ENCODE results near the gene PLA2G2F.

- TF ChIP-seq CTCF (conservative IDR thresholded peaks at IDR 0.05; ENCODE audit: low read depth in 2 of 2) (peak; percentile 93 to 96), POLR2AphosphoS5 (IDR thresholded peaks at IDR 0.05; ENCODE audit: low read depth) (no peak), REST (IDR thresholded peaks at IDR 0.05; ENCODE audit: unreplicated experiment) (no peak), EZH2 (IDR thresholded peaks at IDR 0.05; ENCODE audit: low read depth, unreplicated experiment) (no peak), JUNB (IDR thresholded peaks at IDR 0.05; ENCODE audit: unreplicated experiment) (no peak)
Observed at GRCh38 chr1:20194757-20195461, 55.8 kb downstream of the PLA2G2F start.
